C4-2B (cell line): ENCODE data around the gene CACNA2D3.

Experiments
- H3K27ac ChIP-seq: fragments of 450-650 bp; 2 replicates; pipeline ENCODE4 v1.5.1; 2017
- CTCF ChIP-seq: fragments of 450-650 bp; conservative IDR thresholded peaks from 2 replicates; pipeline ENCODE4 v1.5.1; 2017; ENCODE audit warnings: mild to moderate bottlenecking
- ZFX ChIP-seq: fragments of 450-650 bp; IDR thresholded peaks from 2 replicates; pipeline ENCODE4 v1.6.1; 2017

CACNA2D3 gene

GRCh38 chr3:54122324-54123002, at the start of gene CACNA2D3:
Gene CACNA2D3 (plus strand): TSS chr3:54122552.
- no peak within 1 kb of the TSS for H3K27ac ChIP-seq
- TF ChIP-seq ZFX (no peak), CTCF (no peak)

GRCh38 chr3:54073386-54073785, 49.0 kb upstream of the CACNA2D3 start:
- no peak for TF ChIP-seq CTCF
- TF ChIP-seq ZFX = no peak
- no peak overlapping the region for H3K27ac ChIP-seq

GRCh38 chr3:54079314-54079713, 43.0 kb upstream of the CACNA2D3 start:
- H3K27ac ChIP-seq = no peak overlapping the region
- TF ChIP-seq CTCF = no peak

GRCh38 chr3:54079730-54080325, 42.5 kb upstream of the CACNA2D3 start:
- TF ChIP-seq CTCF = no peak
- TF ChIP-seq ZFX = no peak
- no peak overlapping the region for H3K27ac ChIP-seq

- H3K27ac ChIP-seq = no peak overlapping the region
- TF ChIP-seq ZFX (no peak), CTCF (no peak)
Measured at GRCh38 chr3:54083921-54084320, 38.4 kb upstream of the CACNA2D3 start.

GRCh38 chr3:54085936-54086335, 36.4 kb upstream of the CACNA2D3 start:
- no peak overlapping the region for H3K27ac ChIP-seq
- TF ChIP-seq CTCF (no peak), ZFX (no peak)

- TF ChIP-seq ZFX (no peak), CTCF (no peak)
- no peak overlapping the region for H3K27ac ChIP-seq
Measured at GRCh38 chr3:54086652-54087405, 35.5 kb upstream of the CACNA2D3 start.
